Measurements from ENCODE around the gene ZSWIM6. TPM values are rescaled to one million over a fixed set of nuclear protein-coding genes. Genes with fewer than 3 reads are reported as not detected.

ZSWIM6 gene
- total and polyA plus RNA-seq, 2 of the 4 experiments (the other 2 are of a cell fraction) = 10.8 to 14.1 TPM

DNA sequence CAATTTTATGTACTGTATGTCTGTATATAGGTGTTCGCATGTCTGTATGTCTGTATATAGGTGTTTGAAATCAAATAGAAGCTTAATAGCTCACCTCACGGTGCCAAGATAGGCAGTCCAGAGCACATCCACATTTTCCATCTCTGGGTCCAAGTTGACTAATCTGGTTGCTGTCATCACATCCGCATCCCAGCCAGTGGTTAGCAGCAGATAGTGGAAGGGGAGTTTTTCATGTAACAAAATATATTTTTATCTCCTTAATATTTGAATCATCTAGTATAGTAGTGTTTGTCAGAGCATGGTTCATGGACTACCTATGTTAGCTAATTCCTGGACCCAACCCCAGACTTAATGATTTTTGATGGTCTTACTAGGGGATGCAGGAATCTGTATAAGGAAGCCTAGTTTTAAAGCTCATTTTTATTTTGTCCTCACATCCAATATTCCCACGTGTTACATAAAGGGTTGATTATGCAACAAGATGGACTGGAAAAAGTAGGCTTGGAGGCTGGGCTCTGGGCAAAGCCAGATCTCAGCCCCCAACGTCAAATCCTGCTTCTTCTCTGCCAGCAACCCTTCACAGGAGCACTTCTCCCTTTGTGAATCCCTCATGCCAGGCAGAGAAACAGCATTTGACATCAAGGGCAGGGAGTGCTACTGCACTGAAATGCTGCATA, 219.7 kb downstream of the ZSWIM6 start:
- intact Hi-C loops (cut with micrococcal nuclease) = no loop called here
- Histone ChIP-seq H3K4ac (ENCODE audit: low read depth, low read length) (no peak overlapping the region), H2AFZ (replicated peaks; ENCODE audit: low read length, poor library complexity) (no peak overlapping the region), H4K91ac (ENCODE audit: insufficient read depth, low read depth, low read length) (no peak overlapping the region), H4K8ac (ENCODE audit: low read depth in 2 of 2, low read length in 2 of 2) (no peak overlapping the region), H3K9me1 (ENCODE audit: insufficient read depth, low read length) (no peaks in the 10 kb centered on the region; the same call in 1 of the 2 replicates), H3K9ac (ENCODE audit: low read depth, low read length) (no peak overlapping the region), H3K56ac (ENCODE audit: extremely low read depth, insufficient read depth, low read length) (no peak overlapping the region), H3K23ac (ENCODE audit: low read depth, low read length) (no peak overlapping the region), H4K20me1 (ENCODE audit: insufficient read depth, low read length) (no peaks in the 10 kb centered on the region), H2BK20ac (ENCODE audit: low read depth, low read length) (no peak overlapping the region), H2BK120ac (ENCODE audit: low read depth, low read length) (no peak overlapping the region), H2AK9ac (replicated peaks; ENCODE audit: low read depth, low read length, poor library complexity) (no peak overlapping the region), H3K27me3 (ENCODE audit: control insufficient read depth, insufficient read depth, low read length) (peaks cover 2% of the 10 kb centered on the region; the same call in 1 of the 2 replicates), H2AK5ac (ENCODE audit: low read depth, low read length) (no peak overlapping the region), H3K4me1 (ENCODE audit: control insufficient read depth, insufficient read depth, low read length) (no peaks in the 10 kb centered on the region), H2BK15ac (ENCODE audit: low read depth, low read length) (no peak overlapping the region), H3K79me1 (ENCODE audit: low read depth in 1 of 2, low read length in 2 of 2) (no peaks in the 10 kb centered on the region), H4K5ac (ENCODE audit: low read depth, low read length) (no peak overlapping the region), H3K4me3 (ENCODE audit: insufficient read depth, low read depth, low read length) (no peak overlapping the region), H3K18ac (ENCODE audit: low read depth, low read length) (no peak overlapping the region), H3K9me3 (ENCODE audit: control insufficient read depth, insufficient read depth, low read length) (no peaks in the 10 kb centered on the region), H2BK5ac (ENCODE audit: low read depth, low read length, poor library complexity, severe bottlenecking) (no peak overlapping the region), H3K27ac (ENCODE audit: insufficient read depth, low read length) (no peak overlapping the region), H3K4me2 (ENCODE audit: low read depth, low read length) (no peak overlapping the region), H3K36me3 (ENCODE audit: control insufficient read depth, insufficient read depth, low read length) (peaks cover 2% of the 10 kb centered on the region), H3K14ac (replicated peaks; ENCODE audit: low read depth, low read length) (no peak overlapping the region)
- WGBS, 2 experiments (ENCODE audit: extremely low coverage in 2 of 2, insufficient read length in 1 of 2) = no CpG with 5 or more reads among the region's 5 CpGs
- DNase-seq = no peak
- in situ Hi-C loops (cut with MboI; ENCODE audit: low sequenced_read_pairs) = no loop called here
- ChIA-PET CTCF (interaction anchor here (0.9 kb wide), 1 partner anchor 12 kb away, joined by 3 read pairs; no protein-coding TSS in a partner anchor), POLR2A (ENCODE audit: unreplicated experiment) (no interaction called here)
- dilution Hi-C loops (cut with HindIII; ENCODE audit: low sequenced_read_pairs, unreplicated experiment) = no loop called here
- TF ChIP-seq CEBPB (IDR thresholded peaks at IDR 0.05; ENCODE audit: low read depth, low read length) (peak; percentile 18; the same call in 1 of the 2 replicates), POLR2A (IDR thresholded peaks at IDR 0.05; ENCODE audit: low read depth, low read length) (no peak), CTCF (conservative IDR thresholded peaks at IDR 0.05; ENCODE audit: low read depth, low read length) (no peak)
- no peak for ATAC-seq (ENCODE audit: low read depth)
- BruUV-seq (replicated peaks) = no TSS peak
